H9 (cell line): Measurements from ENCODE around the gene OR1J1. TPM values are rescaled to one million over a fixed set of nuclear protein-coding genes. Genes with fewer than 3 reads are reported as not detected.

Source experiments
- DNase-seq: peaks from one replicate; pipeline ENCODE4 v3.0.0-alpha.2; 2017
- H2AFZ ChIP-seq: one replicate; pipeline ENCODE4 v1.6.1; 2013; ENCODE audit warnings: mild to moderate bottlenecking, low read length, control low read depth, moderate library complexity
- H2AK5ac ChIP-seq: 2 replicates; pipeline ENCODE4 v1.6.1; 2013; ENCODE audit warnings: low read length, control low read depth, mixed read lengths; ENCODE audit not compliant: insufficient read length
- H2BK120ac ChIP-seq: one replicate; pipeline ENCODE4 v1.6.1; 2013; ENCODE audit warnings: low read depth, mild to moderate bottlenecking, low read length, control low read depth, inconsistent platforms; ENCODE audit not compliant: poor library complexity, severe bottlenecking
- H2BK12ac ChIP-seq: 2 replicates; pipeline ENCODE4 v1.6.1; 2013; ENCODE audit warnings: low read length, control low read depth, mixed read lengths, low read depth; ENCODE audit not compliant: insufficient read length
- H2BK15ac ChIP-seq: 2 replicates; pipeline ENCODE4 v1.6.1; 2013; ENCODE audit warnings: low read depth, low read length, control low read depth
- H2BK20ac ChIP-seq: one replicate; pipeline ENCODE4 v1.6.1; 2013; ENCODE audit warnings: low read depth, mild to moderate bottlenecking, low read length, control low read depth, inconsistent platforms; ENCODE audit not compliant: poor library complexity, severe bottlenecking
- H2BK5ac ChIP-seq: 2 replicates; pipeline ENCODE4 v1.6.1; 2013; ENCODE audit warnings: low read length, control low read depth, mixed read lengths; ENCODE audit not compliant: insufficient read length
- H3K14ac ChIP-seq: 2 replicates; pipeline ENCODE4 v1.6.1; 2013; ENCODE audit warnings: low read length, control low read depth; ENCODE audit not compliant: insufficient read depth
- H3K18ac ChIP-seq: 2 replicates; pipeline ENCODE4 v1.6.1; 2013; ENCODE audit warnings: low read depth, mild to moderate bottlenecking, mixed read lengths, low read length, control low read depth; ENCODE audit not compliant: insufficient read length
- H3K23ac ChIP-seq: 2 replicates; pipeline ENCODE4 v1.6.1; 2013; ENCODE audit warnings: low read length, control low read depth, mixed read lengths, low read depth; ENCODE audit not compliant: insufficient read length
- H3K23me2 ChIP-seq: 2 replicates; pipeline ENCODE4 v1.6.1; 2013; ENCODE audit warnings: low read depth, mild to moderate bottlenecking, mixed read lengths, low read length, control low read depth; ENCODE audit not compliant: insufficient read length, poor library complexity, severe bottlenecking
- H3K27ac ChIP-seq: 2 replicates; pipeline ENCODE4 v1.5.1; 2013; ENCODE audit warnings: low read length, control low read depth, mixed read lengths, low read depth; ENCODE audit not compliant: insufficient read length
- H3K27me3 ChIP-seq: 2 replicates; pipeline ENCODE4 v1.6.1; 2013; ENCODE audit warnings: low read length, control low read depth, inconsistent platforms; ENCODE audit not compliant: insufficient read depth
- H3K4ac ChIP-seq: 2 replicates; pipeline ENCODE4 v1.6.1; 2013; ENCODE audit warnings: low read depth, mild to moderate bottlenecking, control low read depth, inconsistent platforms, low read length, moderate library complexity
- H3K4me1 ChIP-seq: 2 replicates; pipeline ENCODE4 v1.6.1; 2013; ENCODE audit warnings: low read length, control low read depth, inconsistent platforms; ENCODE audit not compliant: insufficient read depth
- H3K4me2 ChIP-seq: 2 replicates; pipeline ENCODE4 v1.6.1; 2013; ENCODE audit warnings: low read length, control low read depth, mixed read lengths; ENCODE audit not compliant: insufficient read length, insufficient read depth
- H3K56ac ChIP-seq: 2 replicates; pipeline ENCODE4 v1.6.1; 2013; ENCODE audit warnings: low read depth, mild to moderate bottlenecking, mixed read lengths, low read length, control low read depth; ENCODE audit not compliant: insufficient read length
- H3K79me1 ChIP-seq: 2 replicates; pipeline ENCODE4 v1.6.1; 2013; ENCODE audit warnings: low read depth, mild to moderate bottlenecking, moderate library complexity, low read length, control low read depth, inconsistent platforms; ENCODE audit not compliant: insufficient read depth, poor library complexity, severe bottlenecking
- H3K79me2 ChIP-seq: 2 replicates; pipeline ENCODE4 v1.6.1; 2013; ENCODE audit warnings: low read length, control low read depth, inconsistent platforms; ENCODE audit not compliant: insufficient read depth
- H3K9ac ChIP-seq: 2 replicates; pipeline ENCODE4 v1.6.1; 2013; ENCODE audit warnings: low read length, control low read depth, mixed read lengths; ENCODE audit not compliant: insufficient read length; ENCODE audit errors: extremely low read depth
- H3K9me3 ChIP-seq: one replicate; pipeline ENCODE4 v1.6.1; 2013; ENCODE audit warnings: low read depth, low read length, inconsistent platforms; ENCODE audit not compliant: control insufficient read depth
- H3T11ph ChIP-seq: one replicate; pipeline ENCODE4 v1.6.1; 2013; ENCODE audit warnings: mild to moderate bottlenecking, low read length, control low read depth, inconsistent platforms
- H4K20me1 ChIP-seq: one replicate; pipeline ENCODE4 v1.6.1; 2013; ENCODE audit not compliant: control insufficient read depth, insufficient read length, insufficient read depth
- H4K5ac ChIP-seq: 2 replicates; pipeline ENCODE4 v1.6.1; 2013; ENCODE audit warnings: low read depth, mild to moderate bottlenecking, mixed read lengths, low read length, control low read depth; ENCODE audit not compliant: insufficient read length
- H4K8ac ChIP-seq: replicated peaks from 2 replicates; pipeline ENCODE4 v1.6.1; 2013; ENCODE audit warnings: low read length, control low read depth, mixed read lengths, low read depth; ENCODE audit not compliant: insufficient read length
- H4K91ac ChIP-seq: 2 replicates; pipeline ENCODE4 v1.6.1; 2013; ENCODE audit warnings: low read depth, mild to moderate bottlenecking, moderate library complexity, mixed read lengths, low read length, control low read depth; ENCODE audit not compliant: insufficient read length
- H3K27ac Mint-ChIP-seq, 3 experiments: 2 replicates in 2 of 3; 3 replicates in 1 of 3; pipeline ENCODE4 v1.8.0; 2020 to 2021; ENCODE audit warnings: mixed read lengths in 3 of 3, mild to moderate bottlenecking in 1 of 3, moderate library complexity in 1 of 3
- H3K27me3 Mint-ChIP-seq: 2 replicates; pipeline ENCODE4 v1.8.0; 2021; ENCODE audit warnings: low read depth, mild to moderate bottlenecking, moderate library complexity, mixed read lengths
- H3K36me3 Mint-ChIP-seq, 3 experiments: 2 replicates in 2 of 3; 3 replicates in 1 of 3; pipeline ENCODE4 v1.8.0; 2020 to 2021; ENCODE audit warnings: low read depth in 3 of 3, mixed read lengths in 3 of 3; ENCODE audit not compliant: insufficient read depth in 1 of 3
- H3K4me1 Mint-ChIP-seq, 2 experiments: 2 replicates each; pipeline ENCODE4 v1.8.0; 2020; ENCODE audit warnings: mixed read lengths in 2 of 2
- H3K4me3 Mint-ChIP-seq, 2 experiments: 2 replicates in 1 of 2; 3 replicates in 1 of 2; pipeline ENCODE4 v1.8.0; 2020 to 2021; ENCODE audit warnings: mild to moderate bottlenecking in 2 of 2, mixed read lengths in 2 of 2, moderate library complexity in 1 of 2
- H3K9me3 Mint-ChIP-seq, 2 experiments: 2 replicates in 1 of 2; 3 replicates in 1 of 2; pipeline ENCODE4 v1.8.0; 2020; ENCODE audit warnings: mild to moderate bottlenecking in 2 of 2, mixed read lengths in 2 of 2, moderate library complexity in 1 of 2
- WGBS: extraction: QIAGEN DNeasy Blood & Tissue Kit; methylation state at CpG from one replicate; pipeline ENCODE4 v1.1.7; 2013; ENCODE audit warnings: missing lambda C conversion rate, low lambda C conversion rate, mixed read lengths; ENCODE audit not compliant: insufficient read length; ENCODE audit errors: extremely low coverage; 5-methylcytosine and 5-hydroxymethylcytosine counted together
- total RNA-seq: library from RNA; stranded (reverse); gene quantifications from 2 replicates; pipeline ENCODE4 v1.2.1, GENCODE V29; 2021
- TF ChIP-seq, protein P1 (sequence below): fragments of 200-600 bp; sonication (generic); conservative IDR thresholded peaks from 3 replicates; pipeline ENCODE4 v1.8.0; 2021; ENCODE audit warnings: antibody characterized with exemption, mild to moderate bottlenecking

OR1J1 gene
- total RNA-seq, 1 experiment from 2014 or later = not detected

DNA sequence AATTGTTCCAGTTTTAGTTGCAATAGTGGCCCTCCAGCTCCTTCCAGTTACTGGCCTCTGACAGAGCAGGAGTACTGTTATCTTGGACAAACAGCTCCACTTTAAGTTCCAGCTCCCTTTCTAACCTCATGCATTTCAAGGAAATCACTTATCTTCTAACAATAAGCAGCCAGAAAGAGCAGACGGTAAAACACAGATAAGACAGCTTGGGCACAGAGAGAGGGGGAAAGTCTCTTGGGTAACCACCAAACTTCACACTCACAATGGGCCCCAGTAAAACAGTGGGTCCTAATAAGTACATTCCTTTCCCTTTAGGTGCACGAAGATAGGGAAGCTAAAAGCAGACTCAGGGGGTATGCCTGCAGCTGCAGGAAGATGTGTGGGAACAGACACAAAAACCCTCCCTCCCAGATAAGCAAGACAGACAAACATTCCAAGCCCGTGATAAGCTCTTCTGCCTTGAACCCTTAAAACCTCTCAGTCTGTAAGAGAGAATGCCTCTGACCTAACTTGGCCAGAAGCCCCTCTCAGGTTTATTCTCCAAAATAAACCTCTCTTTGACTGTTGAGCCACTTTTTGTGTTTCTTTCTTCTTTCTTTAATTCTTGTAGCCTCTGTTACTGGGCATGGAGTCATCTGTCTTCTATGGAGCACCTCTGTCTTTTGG is 30.8 kb downstream of the OR1J1 start:
- H3K27ac ChIP-seq = no peak overlapping the region
- Mint-ChIP-seq H3K27me3 (peaks cover 11% of the 10 kb centered on the region), H3K36me3 (peaks cover 0 to 8% (median 3%) of the 10 kb centered on the region in 3 experiments; a peak in 4 of 7 replicates), H3K4me1 (no peaks in the 10 kb centered on the region), H3K9me3 (peaks cover 57 to 81% of the 10 kb centered on the region in 2 experiments), H3K4me3 (no peak overlapping the region), H3K27ac (no peak overlapping the region)
- no peaks in the 10 kb centered on the region for H4K20me1 ChIP-seq
- H3K23me2 ChIP-seq = no peaks in the 10 kb centered on the region
- H2BK15ac ChIP-seq = no peak overlapping the region
- no peak overlapping the region for H4K5ac ChIP-seq
- no peaks in the 10 kb centered on the region for H3K4me1 ChIP-seq
- H3K27me3 ChIP-seq = no peaks in the 10 kb centered on the region
- no peak overlapping the region for H3K18ac ChIP-seq
- no peak overlapping the region for H2BK12ac ChIP-seq
- no peak overlapping the region for H2BK5ac ChIP-seq
- H4K91ac ChIP-seq = no peak overlapping the region
- no peak overlapping the region for H3T11ph ChIP-seq
- DNase-seq = no peak
- no peak overlapping the region for H4K8ac ChIP-seq
- H2BK120ac ChIP-seq = no peak overlapping the region
- H3K9ac ChIP-seq = no peak overlapping the region
- H3K79me1 ChIP-seq = no peaks in the 10 kb centered on the region
- no peak overlapping the region for H3K23ac ChIP-seq
- H2AK5ac ChIP-seq = no peak overlapping the region
- H3K79me2 ChIP-seq = no peaks in the 10 kb centered on the region
- H3K4ac ChIP-seq = no peak overlapping the region
- no peak overlapping the region for H3K4me2 ChIP-seq
- H2BK20ac ChIP-seq = no peak overlapping the region
- TF ChIP-seq, protein P1, sequence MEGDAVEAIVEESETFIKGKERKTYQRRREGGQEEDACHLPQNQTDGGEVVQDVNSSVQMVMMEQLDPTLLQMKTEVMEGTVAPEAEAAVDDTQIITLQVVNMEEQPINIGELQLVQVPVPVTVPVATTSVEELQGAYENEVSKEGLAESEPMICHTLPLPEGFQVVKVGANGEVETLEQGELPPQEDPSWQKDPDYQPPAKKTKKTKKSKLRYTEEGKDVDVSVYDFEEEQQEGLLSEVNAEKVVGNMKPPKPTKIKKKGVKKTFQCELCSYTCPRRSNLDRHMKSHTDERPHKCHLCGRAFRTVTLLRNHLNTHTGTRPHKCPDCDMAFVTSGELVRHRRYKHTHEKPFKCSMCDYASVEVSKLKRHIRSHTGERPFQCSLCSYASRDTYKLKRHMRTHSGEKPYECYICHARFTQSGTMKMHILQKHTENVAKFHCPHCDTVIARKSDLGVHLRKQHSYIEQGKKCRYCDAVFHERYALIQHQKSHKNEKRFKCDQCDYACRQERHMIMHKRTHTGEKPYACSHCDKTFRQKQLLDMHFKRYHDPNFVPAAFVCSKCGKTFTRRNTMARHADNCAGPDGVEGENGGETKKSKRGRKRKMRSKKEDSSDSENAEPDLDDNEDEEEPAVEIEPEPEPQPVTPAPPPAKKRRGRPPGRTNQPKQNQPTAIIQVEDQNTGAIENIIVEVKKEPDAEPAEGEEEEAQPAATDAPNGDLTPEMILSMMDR = no peak
- no peak overlapping the region for H3K56ac ChIP-seq
- no peak overlapping the region for H3K14ac ChIP-seq
- H3K9me3 ChIP-seq = peaks cover 49% of the 10 kb centered on the region
- H2AFZ ChIP-seq = no peak overlapping the region
- no CpG with 5 or more reads among the region's 3 CpGs for WGBS
